Type B pancreatic cell (in vitro differentiated cells): ENCODE results near the gene COMMD8. TPM values are rescaled to one million over a fixed set of nuclear protein-coding genes. Genes with fewer than 3 reads are reported as not detected.

Experiments
- DNase-seq: peaks from one replicate; pipeline ENCODE4 v3.0.0; 2021; ENCODE audit warnings: mixed read lengths; ENCODE audit not compliant: unreplicated experiment; ENCODE audit errors: extremely low spot score
- H3K27ac Mint-ChIP-seq: 2 replicates; pipeline ENCODE4 v1.8.0; 2021; ENCODE audit warnings: mild to moderate bottlenecking, mixed read lengths
- H3K27me3 Mint-ChIP-seq: 2 replicates; pipeline ENCODE4 v1.8.0; 2021; ENCODE audit warnings: mixed read lengths
- H3K36me3 Mint-ChIP-seq: 2 replicates; pipeline ENCODE4 v1.8.0; 2021; ENCODE audit warnings: mixed read lengths
- H3K4me1 Mint-ChIP-seq: one replicate; pipeline ENCODE4 v1.8.0; 2021; ENCODE audit warnings: mixed read lengths; ENCODE audit not compliant: unreplicated experiment
- H3K4me3 Mint-ChIP-seq: 2 replicates; pipeline ENCODE4 v1.8.0; 2021; ENCODE audit warnings: mild to moderate bottlenecking, mixed read lengths
- H3K9me3 Mint-ChIP-seq: 2 replicates; pipeline ENCODE4 v1.8.0; 2021; ENCODE audit warnings: mixed read lengths
- CTCF ChIP-seq: fragments of 200-600 bp; sonication (generic); conservative IDR thresholded peaks from 2 replicates; pipeline ENCODE4 v1.5.0; 2021; ENCODE audit warnings: antibody characterized with exemption, mild to moderate bottlenecking
- total RNA-seq: library from RNA; stranded (reverse); gene quantifications from 2 replicates; pipeline ENCODE4 v1.2.1, GENCODE V29; 2021; ENCODE audit warnings: low replicate concordance

The COMMD8 gene
- total RNA-seq, 1 donor from 2014 or later: 12.8 TPM

GRCh38 chr4:47465004-47465403 is 1.5 kb upstream of the COMMD8 start:
- TF ChIP-seq CTCF: no peak
- Mint-ChIP-seq H3K27ac (no peak overlapping the region), H3K4me1 (peaks cover 14% of the 10 kb centered on the region), H3K9me3 (no peaks in the 10 kb centered on the region), H3K36me3 (no peaks in the 10 kb centered on the region), H3K27me3 (no peaks in the 10 kb centered on the region), H3K4me3 (no peak overlapping the region)
- DNase-seq: no peak

- Mint-ChIP-seq H3K4me1 (peaks cover 14% of the 10 kb centered on the region), H3K9me3 (no peaks in the 10 kb centered on the region), H3K36me3 (peaks cover 16% of the 10 kb centered on the region), H3K4me3 (peak overlapping the region; percentile 91), H3K27me3 (no peaks in the 10 kb centered on the region), H3K27ac (peak overlapping the region; percentile 71)
- TF ChIP-seq CTCF: no peak
- no peak for DNase-seq
Observed at GRCh38 chr4:47462799-47463234, 685 bp downstream of the COMMD8 start.

GRCh38 chr4:47451657-47452056 is 11.8 kb downstream of the COMMD8 start:
- H3K9me3 Mint-ChIP-seq: no peaks in the 10 kb centered on the region
- peaks cover 5% of the 10 kb centered on the region for H3K4me1 Mint-ChIP-seq
- no peaks in the 10 kb centered on the region for H3K27me3 Mint-ChIP-seq
- H3K27ac Mint-ChIP-seq: no peak overlapping the region
- no peak for DNase-seq
- TF ChIP-seq CTCF: no peak
- H3K4me3 Mint-ChIP-seq: no peak overlapping the region
- peaks cover 30% of the 10 kb centered on the region for H3K36me3 Mint-ChIP-seq

- Mint-ChIP-seq H3K9me3 (no peaks in the 10 kb centered on the region), H3K27ac (no peak overlapping the region), H3K4me3 (no peak overlapping the region), H3K27me3 (no peaks in the 10 kb centered on the region), H3K4me1 (no peaks in the 10 kb centered on the region), H3K36me3 (no peaks in the 10 kb centered on the region)
- no peak for TF ChIP-seq CTCF
- no peak for DNase-seq
Observed at GRCh38 chr4:47444031-47444430, 19.5 kb downstream of the COMMD8 start.

GRCh38 chr4:47442980-47443379 is 20.5 kb downstream of the COMMD8 start:
- TF ChIP-seq CTCF: no peak
- Mint-ChIP-seq H3K36me3 (no peaks in the 10 kb centered on the region), H3K27ac (no peak overlapping the region), H3K4me3 (no peak overlapping the region), H3K9me3 (no peaks in the 10 kb centered on the region), H3K27me3 (no peaks in the 10 kb centered on the region), H3K4me1 (no peaks in the 10 kb centered on the region)
- no peak for DNase-seq

- Mint-ChIP-seq H3K27me3 (no peaks in the 10 kb centered on the region), H3K36me3 (no peaks in the 10 kb centered on the region), H3K27ac (no peak overlapping the region), H3K4me3 (no peak overlapping the region), H3K9me3 (no peaks in the 10 kb centered on the region), H3K4me1 (no peaks in the 10 kb centered on the region)
- DNase-seq: no peak
- TF ChIP-seq CTCF: no peak
Observed at GRCh38 chr4:47434931-47435330, 28.6 kb downstream of the COMMD8 start.
